ENCODE results near the gene THBS4.

DNA sequence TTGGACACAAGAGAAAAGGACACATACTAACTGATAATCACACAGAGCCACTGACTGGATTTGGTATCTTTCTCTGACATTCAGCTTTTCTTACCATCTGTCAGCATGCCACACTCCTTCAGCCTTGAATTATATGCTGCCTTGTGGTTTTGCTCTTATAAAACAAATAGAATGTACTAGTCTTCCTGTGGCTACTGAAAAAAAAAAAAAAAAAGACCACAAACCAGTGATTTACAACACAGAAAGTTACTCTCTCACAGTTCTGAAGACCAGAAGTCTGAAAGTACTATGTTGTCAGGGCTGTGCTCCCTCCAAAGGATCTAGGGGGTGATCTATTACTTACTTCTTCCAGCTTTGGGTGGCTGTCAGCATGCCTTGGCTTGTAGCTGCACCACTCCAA is 82.3 kb downstream of the THBS4 start:
- TF ChIP-seq EZH2 (IDR thresholded peaks at IDR 0.05) (no peak), POLR2AphosphoS5 (IDR thresholded peaks at IDR 0.05; ENCODE audit: borderline replicate concordance, low read depth, low read length) (no peak)
